Chondrocyte (in vitro differentiated cells): ENCODE measurements around the gene CIAO3. TPM values are rescaled to one million over a fixed set of nuclear protein-coding genes. Genes with fewer than 3 reads are reported as not detected.

ENCODE experiments used
- DNase-seq: peaks from one replicate; pipeline ENCODE4 v3.0.0; 2021; ENCODE audit warnings: mixed read lengths, low spot score
- H3K27ac Mint-ChIP-seq: one replicate; pipeline ENCODE4 v1.8.0; 2021; ENCODE audit warnings: mild to moderate bottlenecking, moderate library complexity, mixed read lengths; ENCODE audit not compliant: unreplicated experiment
- H3K27me3 Mint-ChIP-seq: 2 replicates; pipeline ENCODE4 v1.8.0; 2021; ENCODE audit warnings: low read depth, mixed read lengths
- H3K36me3 Mint-ChIP-seq: 2 replicates; pipeline ENCODE4 v1.8.0; 2021; ENCODE audit warnings: low read depth, mixed read lengths
- H3K4me1 Mint-ChIP-seq: 2 replicates; pipeline ENCODE4 v1.8.0; 2021; ENCODE audit warnings: low read depth, mild to moderate bottlenecking, mixed read lengths
- H3K4me3 Mint-ChIP-seq: one replicate; pipeline ENCODE4 v1.8.0; 2021; ENCODE audit warnings: mild to moderate bottlenecking, moderate library complexity, mixed read lengths; ENCODE audit not compliant: unreplicated experiment
- H3K9me3 Mint-ChIP-seq: 2 replicates; pipeline ENCODE4 v1.8.0; 2021; ENCODE audit warnings: low read depth, mixed read lengths
- long read RNA-seq: library from polyadenylated mRNA; stranded (forward); transcript quantifications from one replicate; pipeline ENCODE4 v2.0.0, GENCODE V29; 2021
- total RNA-seq: library from RNA; stranded (reverse); gene quantifications from 3 replicates; pipeline ENCODE4 v1.2.1, GENCODE V29; 2021
- TF ChIP-seq, protein P1 (sequence below): fragments of 200-600 bp; sonication (generic); IDR thresholded peaks from 2 replicates; pipeline ENCODE4 v1.5.0; 2021; ENCODE audit warnings: antibody characterized with exemption, mild to moderate bottlenecking, moderate library complexity

The CIAO3 gene
- total RNA-seq, result 20.5 to 26.6 TPM (median 22.1 TPM) in 3 replicates
- long read RNA-seq, transcript CIAO3-201 (11 exons, 2,112 nt), result major isoform, 39 of 51 reads
- long read RNA-seq, partial matches to known transcripts, result 3 of 51 reads
- long read RNA-seq, other reads (novel, unspliced or antisense), result 7 of 51 reads

- Mint-ChIP-seq H3K36me3 (peaks cover 5% of the 10 kb centered on the region), H3K27me3 (no peaks in the 10 kb centered on the region), H3K27ac (peak within 1 kb of the TSS; percentile 41), H3K9me3 (no peaks in the 10 kb centered on the region), H3K4me1 (peaks cover 13% of the 10 kb centered on the region), H3K4me3 (peak within 1 kb of the TSS; percentile 75)
- no peak for DNase-seq
- TF ChIP-seq, protein P1, sequence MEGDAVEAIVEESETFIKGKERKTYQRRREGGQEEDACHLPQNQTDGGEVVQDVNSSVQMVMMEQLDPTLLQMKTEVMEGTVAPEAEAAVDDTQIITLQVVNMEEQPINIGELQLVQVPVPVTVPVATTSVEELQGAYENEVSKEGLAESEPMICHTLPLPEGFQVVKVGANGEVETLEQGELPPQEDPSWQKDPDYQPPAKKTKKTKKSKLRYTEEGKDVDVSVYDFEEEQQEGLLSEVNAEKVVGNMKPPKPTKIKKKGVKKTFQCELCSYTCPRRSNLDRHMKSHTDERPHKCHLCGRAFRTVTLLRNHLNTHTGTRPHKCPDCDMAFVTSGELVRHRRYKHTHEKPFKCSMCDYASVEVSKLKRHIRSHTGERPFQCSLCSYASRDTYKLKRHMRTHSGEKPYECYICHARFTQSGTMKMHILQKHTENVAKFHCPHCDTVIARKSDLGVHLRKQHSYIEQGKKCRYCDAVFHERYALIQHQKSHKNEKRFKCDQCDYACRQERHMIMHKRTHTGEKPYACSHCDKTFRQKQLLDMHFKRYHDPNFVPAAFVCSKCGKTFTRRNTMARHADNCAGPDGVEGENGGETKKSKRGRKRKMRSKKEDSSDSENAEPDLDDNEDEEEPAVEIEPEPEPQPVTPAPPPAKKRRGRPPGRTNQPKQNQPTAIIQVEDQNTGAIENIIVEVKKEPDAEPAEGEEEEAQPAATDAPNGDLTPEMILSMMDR, result peak; percentile 92
Measured at GRCh38 chr16:740764-741505, at the start of gene CIAO3. Gene CIAO3 (minus strand): TSS chr16:740997. CDS start chr16:740985, 12 bp downstream.

DNA sequence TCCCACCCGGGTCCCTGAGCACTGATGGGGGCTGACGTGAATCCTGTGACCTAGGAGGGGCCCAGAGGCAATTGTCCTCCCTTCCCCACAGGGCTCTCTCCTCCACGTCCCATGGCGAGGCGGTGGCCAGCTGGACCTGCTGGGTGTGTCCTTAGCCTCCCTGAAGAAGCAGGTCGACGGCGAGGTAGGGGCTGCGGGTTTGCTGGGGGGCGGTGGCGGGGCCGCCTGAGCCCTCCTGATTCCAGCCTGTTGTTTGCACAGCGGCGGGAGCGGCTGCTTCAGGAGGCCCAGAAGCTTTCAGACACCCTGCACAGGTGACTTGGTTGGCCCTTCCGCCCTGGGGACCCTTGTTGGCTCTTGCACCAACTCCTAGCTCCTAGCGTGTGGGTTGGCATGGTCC, 49.3 kb upstream of the CIAO3 start:
- no peak for DNase-seq
- Mint-ChIP-seq H3K27ac (no peak overlapping the region), H3K27me3 (no peaks in the 10 kb centered on the region), H3K36me3 (peaks cover 3% of the 10 kb centered on the region), H3K9me3 (no peaks in the 10 kb centered on the region), H3K4me3 (peak overlapping the region; percentile 51), H3K4me1 (peaks cover 3% of the 10 kb centered on the region)
- TF ChIP-seq, protein P1, result no peak

DNA sequence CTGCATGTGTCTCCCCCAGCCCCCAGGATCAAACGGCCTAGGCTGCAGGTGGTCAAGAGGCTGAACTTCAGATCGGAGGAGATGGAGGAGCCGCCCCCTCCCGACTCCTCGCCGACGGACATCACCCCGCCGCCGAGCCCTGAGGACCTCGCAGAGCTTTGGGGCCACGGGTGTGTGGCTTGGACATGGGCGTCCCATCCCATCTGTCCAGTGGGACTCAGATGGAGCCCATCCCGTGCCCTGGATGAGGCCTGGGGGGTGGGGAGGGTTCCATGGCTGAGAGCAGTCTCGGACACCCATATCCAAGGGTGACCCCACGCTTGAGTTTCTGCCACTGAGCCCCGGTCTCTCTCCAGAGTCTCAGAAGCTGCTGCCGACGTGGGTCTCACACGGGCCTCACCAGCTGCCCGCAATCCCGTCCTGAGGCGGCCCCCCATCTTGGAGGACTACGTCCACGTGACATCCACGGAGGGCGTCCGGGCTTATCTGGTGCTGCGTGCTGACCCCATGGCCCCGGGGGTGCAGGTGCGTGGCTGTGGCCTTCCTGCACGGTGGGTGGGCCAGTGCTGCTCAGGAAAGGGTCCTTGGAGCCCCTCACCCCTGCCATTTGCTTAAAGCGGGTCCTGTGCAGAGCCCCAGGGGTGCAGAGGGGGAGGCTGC, 48.5 kb upstream of the CIAO3 start:
- H3K27me3 Mint-ChIP-seq, result no peaks in the 10 kb centered on the region
- TF ChIP-seq, protein P1, result no peak
- no peak for DNase-seq
- peak overlapping the region; percentile 12 for H3K4me3 Mint-ChIP-seq
- H3K9me3 Mint-ChIP-seq, result no peaks in the 10 kb centered on the region
- peaks cover 3% of the 10 kb centered on the region for H3K4me1 Mint-ChIP-seq
- H3K27ac Mint-ChIP-seq, result no peak overlapping the region
- H3K36me3 Mint-ChIP-seq, result peaks cover 3% of the 10 kb centered on the region

DNA sequence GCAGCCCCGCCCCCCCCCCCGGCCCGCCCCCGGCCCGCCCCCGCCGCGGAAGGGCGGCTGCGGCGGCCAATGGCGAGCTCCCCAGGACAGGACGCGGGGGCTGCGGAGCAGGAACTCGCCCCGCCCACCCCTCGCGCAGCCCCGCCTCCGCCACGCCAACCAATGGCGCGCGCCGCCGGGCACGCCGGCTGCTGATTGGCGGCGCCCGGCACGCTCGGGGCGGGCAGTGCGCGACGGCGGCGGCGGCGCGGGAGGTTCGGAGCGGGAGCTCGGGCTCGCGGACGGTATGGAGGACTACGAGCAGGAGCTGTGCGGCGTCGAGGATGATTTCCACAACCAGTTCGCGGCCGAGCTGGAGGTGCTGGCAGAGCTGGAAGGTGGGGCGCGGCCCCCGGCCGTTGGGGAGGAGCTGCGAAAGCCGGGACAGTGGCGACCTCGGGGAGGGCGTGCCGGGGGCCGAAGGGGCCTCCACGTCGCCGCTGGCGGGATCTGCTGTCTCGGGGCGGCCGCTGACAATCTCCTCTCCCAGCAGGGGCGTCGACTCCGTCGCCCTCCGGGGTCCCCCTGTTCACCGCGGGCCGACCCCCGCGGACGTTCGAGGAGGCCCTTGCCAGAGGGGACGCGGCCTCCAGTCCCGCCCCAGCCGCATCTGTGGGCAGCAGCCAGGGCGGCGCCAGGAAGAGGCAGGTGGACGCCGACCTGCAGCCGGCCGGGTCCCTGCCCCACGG, 47.8 kb upstream of the CIAO3 start, which contains the start of gene CHTF18:
Gene CHTF18 (plus strand): TSS at position 222 of the 728 bp plus-strand sequence. CDS start 65 bp downstream, at position 287.
- no peak for DNase-seq
- H3K36me3 Mint-ChIP-seq, result peaks cover 3% of the 10 kb centered on the region
- TF ChIP-seq, protein P1, result no peak
- H3K27ac Mint-ChIP-seq, result peak within 1 kb of the TSS; percentile 17
- H3K9me3 Mint-ChIP-seq, result no peaks in the 10 kb centered on the region
- H3K4me3 Mint-ChIP-seq, result peak within 1 kb of the TSS; percentile 83
- H3K27me3 Mint-ChIP-seq, result no peaks in the 10 kb centered on the region
- H3K4me1 Mint-ChIP-seq, result peaks cover 3% of the 10 kb centered on the region

GRCh38 chr16:787978-788398, 47.2 kb upstream of the CIAO3 start, which contains the start of gene RPUSD1:
Gene RPUSD1 (minus strand): TSS chr16:788381. CDS start chr16:787737, 644 bp downstream.
- Mint-ChIP-seq H3K27ac (peak within 1 kb of the TSS; percentile 17), H3K4me3 (peak within 1 kb of the TSS; percentile 83), H3K27me3 (no peaks in the 10 kb centered on the region), H3K9me3 (no peaks in the 10 kb centered on the region), H3K36me3 (peaks cover 3% of the 10 kb centered on the region), H3K4me1 (peaks cover 3% of the 10 kb centered on the region)
- DNase-seq, result no peak
- TF ChIP-seq, protein P1, result no peak
